ENCODE measurements around the gene TNFAIP8L3.

DNA sequence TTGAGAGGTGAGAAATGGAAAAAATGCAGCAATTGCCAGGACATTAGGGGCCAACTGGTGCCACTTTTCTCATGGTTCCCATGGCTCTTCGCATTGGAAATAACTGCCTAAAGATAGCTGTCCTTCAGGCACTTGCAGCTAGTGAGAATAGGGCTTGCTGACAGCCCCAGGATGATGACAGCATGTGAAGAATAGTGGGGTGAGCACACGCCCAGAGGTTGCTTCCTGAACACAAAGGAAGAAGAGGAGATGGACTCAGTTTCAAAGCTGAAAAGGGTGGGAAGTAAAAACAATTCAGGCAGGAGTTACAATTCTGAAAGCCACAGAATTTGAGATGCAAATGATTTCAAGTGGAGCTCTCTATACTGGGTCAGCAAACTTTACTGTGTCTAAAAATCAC, 45.6 kb downstream of the TNFAIP8L3 start:
- TF ChIP-seq, protein P1, sequence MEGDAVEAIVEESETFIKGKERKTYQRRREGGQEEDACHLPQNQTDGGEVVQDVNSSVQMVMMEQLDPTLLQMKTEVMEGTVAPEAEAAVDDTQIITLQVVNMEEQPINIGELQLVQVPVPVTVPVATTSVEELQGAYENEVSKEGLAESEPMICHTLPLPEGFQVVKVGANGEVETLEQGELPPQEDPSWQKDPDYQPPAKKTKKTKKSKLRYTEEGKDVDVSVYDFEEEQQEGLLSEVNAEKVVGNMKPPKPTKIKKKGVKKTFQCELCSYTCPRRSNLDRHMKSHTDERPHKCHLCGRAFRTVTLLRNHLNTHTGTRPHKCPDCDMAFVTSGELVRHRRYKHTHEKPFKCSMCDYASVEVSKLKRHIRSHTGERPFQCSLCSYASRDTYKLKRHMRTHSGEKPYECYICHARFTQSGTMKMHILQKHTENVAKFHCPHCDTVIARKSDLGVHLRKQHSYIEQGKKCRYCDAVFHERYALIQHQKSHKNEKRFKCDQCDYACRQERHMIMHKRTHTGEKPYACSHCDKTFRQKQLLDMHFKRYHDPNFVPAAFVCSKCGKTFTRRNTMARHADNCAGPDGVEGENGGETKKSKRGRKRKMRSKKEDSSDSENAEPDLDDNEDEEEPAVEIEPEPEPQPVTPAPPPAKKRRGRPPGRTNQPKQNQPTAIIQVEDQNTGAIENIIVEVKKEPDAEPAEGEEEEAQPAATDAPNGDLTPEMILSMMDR (IDR thresholded peaks at IDR 0.05) = no peak
- TF ChIP-seq POLR2A (IDR thresholded peaks at IDR 0.05) (no peak), POLR2AphosphoS5 (IDR thresholded peaks at IDR 0.05) (no peak), EP300 (IDR thresholded peaks at IDR 0.05) (no peak)
